IMR-90 (cell line): ENCODE results near the gene TMEM245. TPM values are rescaled to one million over a fixed set of nuclear protein-coding genes. Genes with fewer than 3 reads are reported as not detected.

Source experiments
- ATAC-seq: fragments of 200-7000 bp; cut with Tn5 transposase; 2 replicates; pipeline ENCODE4 v1.9.1; 2020; ENCODE audit warnings: low read depth, mild to moderate bottlenecking, moderate library complexity
- BruUV-seq: library from RNA; stranded (reverse); fragments of 400-500 nt; replicated peaks from 2 replicates; lab custom pipeline; 2021; lab: Mats Ljungman, UMichigan
- CTCF ChIA-PET: fragments of 300-600 bp; formaldehyde crosslinking; extraction: SDS; loops from one replicate; lab custom pipeline; 2021; ENCODE audit warnings: antibody characterized with exemption; lab: Yijun Ruan, JAX
- POLR2A ChIA-PET: fragments of 300-600 bp; sonication (Branson Sonifier 250); formaldehyde crosslinking; loops from one replicate; lab custom pipeline; 2022; ENCODE audit warnings: antibody characterized with exemption; ENCODE audit not compliant: unreplicated experiment; lab: Charles Lee
- DNase-seq: peaks from one replicate; pipeline ENCODE4 v3.0.0; 2013
- H2AFZ ChIP-seq: replicated peaks from 2 replicates; pipeline ENCODE3; 2013; ENCODE audit warnings: low read length, mild to moderate bottlenecking; ENCODE audit not compliant: poor library complexity
- H2AK5ac ChIP-seq: 2 replicates; pipeline ENCODE4 v1.6.1; 2013; ENCODE audit warnings: low read depth, low read length, inconsistent platforms
- H2AK9ac ChIP-seq: replicated peaks from 2 replicates; pipeline ENCODE3; 2013; ENCODE audit warnings: mild to moderate bottlenecking, low read depth, low read length, moderate library complexity; ENCODE audit not compliant: poor library complexity
- H2BK120ac ChIP-seq: 2 replicates; pipeline ENCODE4 v1.6.1; 2013; ENCODE audit warnings: low read depth, low read length, inconsistent platforms
- H2BK15ac ChIP-seq: 3 replicates; pipeline ENCODE4 v1.6.1; 2013; ENCODE audit warnings: low read depth, low read length, inconsistent platforms
- H2BK20ac ChIP-seq: 2 replicates; pipeline ENCODE4 v1.6.1; 2013; ENCODE audit warnings: low read depth, mild to moderate bottlenecking, inconsistent platforms, low read length, moderate library complexity
- H2BK5ac ChIP-seq: 2 replicates; pipeline ENCODE4 v1.6.1; 2013; ENCODE audit warnings: mild to moderate bottlenecking, low read depth, low read length, inconsistent platforms; ENCODE audit not compliant: poor library complexity, severe bottlenecking
- H3K14ac ChIP-seq: replicated peaks from 2 replicates; pipeline ENCODE4 v1.6.1; 2013; ENCODE audit warnings: low read depth, low read length, inconsistent platforms
- H3K18ac ChIP-seq: 2 replicates; pipeline ENCODE4 v1.6.1; 2013; ENCODE audit warnings: low read depth, low read length, control low read depth
- H3K23ac ChIP-seq: 2 replicates; pipeline ENCODE4 v1.6.1; 2013; ENCODE audit warnings: low read depth, low read length, inconsistent platforms
- H3K27ac ChIP-seq: 2 replicates; pipeline ENCODE4 v1.5.1; 2013; ENCODE audit warnings: mild to moderate bottlenecking, control low read depth, low read length; ENCODE audit not compliant: insufficient read depth
- H3K27me3 ChIP-seq: 2 replicates; pipeline ENCODE4 v1.6.1; 2013; ENCODE audit warnings: low read length; ENCODE audit not compliant: control insufficient read depth, insufficient read depth
- H3K36me3 ChIP-seq: 2 replicates; pipeline ENCODE4 v1.6.1; 2013; ENCODE audit warnings: low read length, mixed read lengths; ENCODE audit not compliant: control insufficient read depth, insufficient read depth
- H3K4ac ChIP-seq: 2 replicates; pipeline ENCODE4 v1.6.1; 2013; ENCODE audit warnings: low read depth, low read length, inconsistent platforms
- H3K4me1 ChIP-seq: 2 replicates; pipeline ENCODE4 v1.6.1; 2013; ENCODE audit warnings: low read length, mixed read lengths; ENCODE audit not compliant: control insufficient read depth, insufficient read depth
- H3K4me2 ChIP-seq: 2 replicates; pipeline ENCODE4 v1.6.1; 2013; ENCODE audit warnings: low read depth, mild to moderate bottlenecking, control low read depth, low read length, moderate library complexity
- H3K4me3 ChIP-seq: 2 replicates; pipeline ENCODE4 v1.5.1; 2013; ENCODE audit warnings: low read depth, mild to moderate bottlenecking, control low read depth, low read length, moderate library complexity; ENCODE audit not compliant: insufficient read depth
- H3K56ac ChIP-seq: 2 replicates; pipeline ENCODE4 v1.6.1; 2013; ENCODE audit warnings: low read length, inconsistent platforms; ENCODE audit not compliant: insufficient read depth; ENCODE audit errors: extremely low read depth
- H3K79me1 ChIP-seq, 2 experiments: 2 replicates each; pipeline ENCODE4 v1.6.1; 2013; ENCODE audit warnings: low read length in 2 of 2, inconsistent platforms in 1 of 2, low read depth in 1 of 2
- H3K9ac ChIP-seq: 2 replicates; pipeline ENCODE4 v1.6.1; 2013; ENCODE audit warnings: low read depth, low read length, control low read depth
- H3K9me1 ChIP-seq: 2 replicates; pipeline ENCODE4 v1.6.1; 2013; ENCODE audit warnings: low read length, inconsistent platforms; ENCODE audit not compliant: insufficient read depth
- H3K9me3 ChIP-seq: 2 replicates; pipeline ENCODE4 v1.6.1; 2013; ENCODE audit warnings: low read length; ENCODE audit not compliant: control insufficient read depth, insufficient read depth
- H4K20me1 ChIP-seq: 2 replicates; pipeline ENCODE4 v1.6.1; 2013; ENCODE audit warnings: low read length, inconsistent platforms; ENCODE audit not compliant: insufficient read depth
- H4K5ac ChIP-seq: 2 replicates; pipeline ENCODE4 v1.6.1; 2013; ENCODE audit warnings: mild to moderate bottlenecking, low read depth, low read length, control low read depth
- H4K8ac ChIP-seq, 2 experiments: 2 replicates each; pipeline ENCODE4 v1.6.1; 2013; ENCODE audit warnings: low read depth in 2 of 2, low read length in 2 of 2, control low read depth in 1 of 2, inconsistent platforms in 1 of 2
- H4K91ac ChIP-seq: 2 replicates; pipeline ENCODE4 v1.6.1; 2013; ENCODE audit warnings: low read depth, low read length, inconsistent platforms; ENCODE audit not compliant: insufficient read depth
- ELK1 ChIP-seq: fragments of 150-350 bp; IDR thresholded peaks from 2 replicates; pipeline ENCODE4 v1.6.1; 2016; ENCODE audit warnings: low read depth, mild to moderate bottlenecking, low read length, moderate library complexity, borderline replicate concordance
- FOS ChIP-seq: fragments of 150-350 bp; IDR thresholded peaks from 2 replicates; pipeline ENCODE4 v1.6.1; 2016; ENCODE audit warnings: low read depth, low read length
- MAFK ChIP-seq: IDR thresholded peaks from 2 replicates; pipeline ENCODE4 v1.6.1; 2012; ENCODE audit warnings: low read depth, low read length, improper control_type of control experiment
- NFE2L2 ChIP-seq: fragments of 150-350 bp; IDR thresholded peaks from 2 replicates; pipeline ENCODE4 v1.6.1; 2016; ENCODE audit warnings: low read depth, mild to moderate bottlenecking, low read length
- POLR2A ChIP-seq: IDR thresholded peaks from 2 replicates; pipeline ENCODE4 v1.6.1; 2012; ENCODE audit warnings: mild to moderate bottlenecking, low read depth, low read length
- RAD21 ChIP-seq: IDR thresholded peaks from 2 replicates; pipeline ENCODE4 v1.6.1; 2012; ENCODE audit warnings: low read length, improper control_type of control experiment
- RCOR1 ChIP-seq: IDR thresholded peaks from 2 replicates; pipeline ENCODE4 v1.6.1; 2012; ENCODE audit warnings: mild to moderate bottlenecking, low read length, improper control_type of control experiment; ENCODE audit not compliant: insufficient replicate concordance
- RFX5 ChIP-seq: IDR thresholded peaks from 2 replicates; pipeline ENCODE4 v1.8.0; 2012; ENCODE audit warnings: low read depth, mild to moderate bottlenecking, low read length, moderate library complexity
- WGBS, 2 experiments: methylation state at CpG; one replicate each; pipeline versions ENCODE4 v1.1.5 to v1.1.7; 2013; ENCODE audit warnings: missing lambda C conversion rate in 2 of 2; ENCODE audit not compliant: insufficient read length in 1 of 2; ENCODE audit errors: extremely low coverage in 2 of 2; 5-methylcytosine and 5-hydroxymethylcytosine counted together
- dilution Hi-C: fragments of 300-500 bp; cut with HindIII; formaldehyde crosslinking; loops from one replicate; pipeline ENCODE4 v1.14.3; 2018; ENCODE audit warnings: low sequenced_read_pairs; ENCODE audit not compliant: unreplicated experiment
- in situ Hi-C: fragments of 300-500 bp; cut with MboI; formaldehyde crosslinking; loops from 3 replicates; pipeline ENCODE4 v1.14.3; 2019; ENCODE audit warnings: low sequenced_read_pairs, inconsistent platforms, mixed read lengths
- intact Hi-C: fragments of 100-400 bp; cut with micrococcal nuclease; formaldehyde crosslinking; loops from 2 replicates; pipeline ENCODE4 v1.10.0; 2022
- polyA plus RNA-seq, 3 experiments: library from polyadenylated mRNA; depleted of rRNA; stranded (reverse); fragments of >200 nt; gene quantifications; 2 replicates each; pipeline ENCODE4 v1.2.3, GENCODE V29; 2012; ENCODE audit warnings: low replicate concordance in 1 of 3
- total RNA-seq: library from RNA; depleted of rRNA; stranded (reverse); fragments of >200 nt; gene quantifications from 2 replicates; pipeline ENCODE4 v1.2.3, GENCODE V29; 2012

Gene TMEM245
- total and polyA plus RNA-seq, 2 of the 4 experiments (the other 2 are of a cell fraction): 24.8 to 57.9 TPM

GRCh38 chr9:108996643-108997042, 123.1 kb downstream of the TMEM245 start:
- H2AFZ ChIP-seq: no peak overlapping the region
- no peak overlapping the region for H3K18ac ChIP-seq
- H3K27me3 ChIP-seq: no peaks in the 10 kb centered on the region
- POLR2A ChIA-PET: no interaction called here
- no peak overlapping the region for H3K4me3 ChIP-seq
- no peak overlapping the region for H4K5ac ChIP-seq
- CTCF ChIA-PET: no interaction called here
- no peak overlapping the region for H3K9ac ChIP-seq
- dilution Hi-C loops (no loop called here), intact Hi-C loops (no loop called here), in situ Hi-C loops (no loop called here)
- peaks cover 12% of the 10 kb centered on the region; the same call in 1 of the 2 replicates for H3K36me3 ChIP-seq
- peaks cover 9% of the 10 kb centered on the region; the same call in 1 of the 2 replicates for H4K20me1 ChIP-seq
- H2BK120ac ChIP-seq: no peak overlapping the region
- H2AK9ac ChIP-seq: no peak overlapping the region
- H3K4me2 ChIP-seq: no peak overlapping the region
- peaks cover 4% of the 10 kb centered on the region for H3K4me1 ChIP-seq
- no peak overlapping the region for H3K27ac ChIP-seq
- H3K4ac ChIP-seq: no peak overlapping the region
- H4K8ac ChIP-seq: no peak overlapping the region
- H3K14ac ChIP-seq: no peak overlapping the region
- no peak overlapping the region for H2BK15ac ChIP-seq
- no peak for DNase-seq
- no peak overlapping the region for H2BK20ac ChIP-seq
- no peak overlapping the region for H2AK5ac ChIP-seq
- no peak overlapping the region for H3K23ac ChIP-seq
- no peak for TF ChIP-seq NFE2L2
- TF ChIP-seq RAD21: no peak
- TF ChIP-seq RCOR1: no peak
- no peak for TF ChIP-seq POLR2A
- no peak for TF ChIP-seq ELK1
- no peak for TF ChIP-seq MAFK
- TF ChIP-seq FOS: no peak
- TF ChIP-seq RFX5: no peak
- H3K9me3 ChIP-seq: no peaks in the 10 kb centered on the region
- H2BK5ac ChIP-seq: no peak overlapping the region
- H3K56ac ChIP-seq: no peak overlapping the region
- no peak for ATAC-seq
- no peak overlapping the region for H4K91ac ChIP-seq
- BruUV-seq: no TSS peak
- peaks cover 36 to 53% of the 10 kb centered on the region in 2 experiments for H3K79me1 ChIP-seq
- H3K9me1 ChIP-seq: peaks cover 5% of the 10 kb centered on the region; the same call in 1 of the 2 replicates
- whole genome bisulfite sequencing, 2 experiments: no CpG with 5 or more reads among the region's 1 CpG
